Tibial artery (tissue), 4 donors: ENCODE measurements around the gene DDX60.
A peak's percentile ranks its signal among the peaks of the same experiment; 100 is the strongest.

ENCODE experiments used
- DNase-seq, 2 donors: peaks; one replicate each; pipeline ENCODE4 v3.0.0-alpha.2; 2019
- H3K27ac ChIP-seq, 2 donors: fragments of 200-600 bp; sonication (generic) in 1 of 2; 1 replicate in 1 of 2; 2 replicates in 1 of 2; pipeline ENCODE4 v1.5.1; 2018 to 2019; ENCODE audit warnings: mild to moderate bottlenecking in 1 of 2
- H3K27me3 ChIP-seq, 2 donors: fragments of 200-600 bp; sonication (generic) in 1 of 2; one replicate each; pipeline versions ENCODE4 v1.5.1 to v1.6.0; 2016 to 2019
- H3K36me3 ChIP-seq, 3 donors: fragments of 200-600 bp; sonication (generic) in 2 of 3; one replicate each; pipeline ENCODE4 v1.5.1; 2016 to 2019; ENCODE audit warnings: mild to moderate bottlenecking in 2 of 3
- H3K4me1 ChIP-seq, 4 donors: fragments of 200-600 bp; sonication (generic) in 2 of 4; 1 replicate in 3 of 4; 2 replicates in 1 of 4; pipeline ENCODE4 v1.5.1; 2016 to 2019
- H3K4me3 ChIP-seq, 2 donors: fragments of 200-600 bp; sonication (generic) in 1 of 2; 1 replicate in 1 of 2; 2 replicates in 1 of 2; pipeline ENCODE4 v1.5.1; 2018 to 2019; ENCODE audit warnings: mild to moderate bottlenecking in 2 of 2
- H3K9me3 ChIP-seq, 3 donors: fragments of 200-600 bp; sonication (generic) in 1 of 3; one replicate each; pipeline ENCODE4 v1.5.1; 2016 to 2019
- CTCF ChIP-seq, 2 experiments: fragments of 200-600 bp in 1 of 2; fragments of 450-650 bp in 1 of 2; IDR thresholded peaks; one replicate each; pipeline ENCODE4 v1.5.1; 2017 to 2019; ENCODE audit warnings: antibody characterized with exemption in 2 of 2, mild to moderate bottlenecking in 1 of 2, moderate library complexity in 1 of 2
- intact Hi-C: fragments of 100-400 bp; cut with DNase I; formaldehyde crosslinking; loops from one replicate; pipeline ENCODE4 v1.15.0; 2023; ENCODE audit warnings: low total_unique reads

The DDX60 gene

GRCh38 chr4:168197926-168198325 lies 120.6 kb downstream of the DDX60 start:
- Histone ChIP-seq H3K4me3 (no peak overlapping the region), H3K36me3 (no peaks in the 10 kb centered on the region), H3K27me3 (no peaks in the 10 kb centered on the region), H3K9me3 (peaks cover 0 to 6% (median 1%) of the 10 kb centered on the region in 3 donors), H3K4me1 (no peaks in the 10 kb centered on the region), H3K27ac (no peak overlapping the region)
- TF ChIP-seq CTCF (IDR thresholded peaks at IDR 0.05): no peak
- no peak for DNase-seq
- intact Hi-C loops: no loop called here

GRCh38 chr4:168188754-168189153 lies 129.8 kb downstream of the DDX60 start:
- no peak overlapping the region for H3K27ac ChIP-seq
- intact Hi-C loops: no loop called here
- no peaks in the 10 kb centered on the region for H3K9me3 ChIP-seq
- no peak overlapping the region for H3K4me3 ChIP-seq
- H3K27me3 ChIP-seq: no peaks in the 10 kb centered on the region
- TF ChIP-seq CTCF (IDR thresholded peaks at IDR 0.05): no peak
- no peaks in the 10 kb centered on the region for H3K36me3 ChIP-seq
- no peaks in the 10 kb centered on the region for H3K4me1 ChIP-seq
- DNase-seq: no peak

GRCh38 chr4:168183717-168184571 lies 134.6 kb downstream of the DDX60 start:
- peak in 1 of 2 experiments; percentile 24 for TF ChIP-seq CTCF (IDR thresholded peaks at IDR 0.05)
- no peak for DNase-seq
- Histone ChIP-seq H3K27me3 (no peaks in the 10 kb centered on the region), H3K4me3 (no peak overlapping the region), H3K9me3 (no peaks in the 10 kb centered on the region), H3K4me1 (no peaks in the 10 kb centered on the region), H3K36me3 (no peaks in the 10 kb centered on the region), H3K27ac (no peak overlapping the region)
- intact Hi-C loops: no loop called here

GRCh38 chr4:168177546-168178149 lies 140.9 kb downstream of the DDX60 start:
- no peaks in the 10 kb centered on the region for H3K36me3 ChIP-seq
- H3K4me1 ChIP-seq: no peaks in the 10 kb centered on the region
- no peak for DNase-seq
- intact Hi-C loops: no loop called here
- H3K27me3 ChIP-seq: no peaks in the 10 kb centered on the region
- H3K27ac ChIP-seq: no peak overlapping the region
- H3K9me3 ChIP-seq: no peaks in the 10 kb centered on the region
- H3K4me3 ChIP-seq: no peak overlapping the region
- no peak for TF ChIP-seq CTCF (IDR thresholded peaks at IDR 0.05)

GRCh38 chr4:168174308-168174707 lies 144.2 kb downstream of the DDX60 start:
- H3K4me1 ChIP-seq: no peaks in the 10 kb centered on the region
- no peak for TF ChIP-seq CTCF (IDR thresholded peaks at IDR 0.05)
- H3K4me3 ChIP-seq: no peak overlapping the region
- H3K27ac ChIP-seq: no peak overlapping the region
- DNase-seq: no peak
- intact Hi-C loops: no loop called here
- no peaks in the 10 kb centered on the region for H3K9me3 ChIP-seq
- H3K36me3 ChIP-seq: no peaks in the 10 kb centered on the region
- H3K27me3 ChIP-seq: no peaks in the 10 kb centered on the region
